Measurements from ENCODE around the gene SLCO3A1. TPM values are rescaled to one million over a fixed set of nuclear protein-coding genes. Genes with fewer than 3 reads are reported as not detected.

The SLCO3A1 gene
- total and polyA plus RNA-seq, 10 donors = 7.5 to 79.5 (median 40.7) TPM

DNA sequence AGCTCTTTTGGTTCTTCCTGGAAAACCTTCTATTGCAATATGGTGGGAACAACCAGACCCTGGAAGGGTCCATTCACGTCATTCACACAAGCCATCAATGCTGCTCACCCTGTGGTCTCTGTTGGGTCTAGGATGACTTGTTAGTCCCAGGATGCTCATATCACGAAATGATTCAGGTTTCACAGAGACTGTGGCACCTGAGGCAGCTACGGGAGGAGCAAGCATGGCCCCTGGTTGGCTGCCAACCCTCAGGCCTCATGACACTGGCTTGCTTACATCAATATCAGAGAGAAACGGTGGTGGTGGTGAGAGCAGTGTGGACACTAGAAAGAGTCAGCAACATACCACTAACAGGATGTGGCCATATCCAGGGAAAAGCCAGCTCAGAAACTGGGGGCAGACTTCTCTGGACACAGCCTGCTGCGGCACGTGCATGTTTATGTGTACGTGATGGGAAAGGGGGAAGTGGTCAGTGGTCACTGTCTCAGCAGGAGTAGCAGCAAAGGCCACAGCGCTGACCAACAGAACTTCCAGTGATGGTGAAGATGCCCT is 331.2 kb downstream of the SLCO3A1 start:
- Histone ChIP-seq H3K36me3 (no peaks in the 10 kb centered on the region), H3K9me3 (no peaks in the 10 kb centered on the region), H3K4me1 (no peaks in the 10 kb centered on the region), H3K4me3 (no peak overlapping the region), H3K27me3 (replicated peaks in 1 of 7) (peaks cover 0 to 8% (median 0%) of the 10 kb centered on the region in 7 donors), H3K27ac (no peak overlapping the region)
- WGBS, 5 donors = 76 to 89% (median 83%) methylated on average over 8 of the region's 8 CpGs
- no peak for DNase-seq
- intact Hi-C loops (cut with DNase I; ENCODE audit: low total_unique reads) = no loop called here
- no peak for TF ChIP-seq POLR2AphosphoS5 (IDR thresholded peaks at IDR 0.05)
- TF ChIP-seq POLR2A (IDR thresholded peaks at IDR 0.05) = no peak
- TF ChIP-seq CTCF (IDR thresholded peaks at IDR 0.05 in 8 of 11, conservative IDR thresholded peaks at IDR 0.05 in 3 of 11) = no peak

GRCh38 chr15:92187975-92188374 is 334.5 kb downstream of the SLCO3A1 start:
- no peak for DNase-seq
- TF ChIP-seq POLR2A (IDR thresholded peaks at IDR 0.05) (no peak), CTCF (IDR thresholded peaks at IDR 0.05 in 8 of 11, conservative IDR thresholded peaks at IDR 0.05 in 3 of 11) (no peak), POLR2AphosphoS5 (IDR thresholded peaks at IDR 0.05) (no peak)
- no peaks in the 10 kb centered on the region for H3K36me3 ChIP-seq
- H3K27me3 ChIP-seq (replicated peaks in 1 of 7) = peaks cover 0 to 8% (median 0%) of the 10 kb centered on the region in 7 donors
- H3K27ac ChIP-seq = no peak overlapping the region
- H3K4me1 ChIP-seq = no peaks in the 10 kb centered on the region
- H3K4me3 ChIP-seq = no peak overlapping the region
- WGBS, 5 donors = 57 to 70% (median 66%) methylated on average over 4 of the region's 4 CpGs
- no peaks in the 10 kb centered on the region for H3K9me3 ChIP-seq
- intact Hi-C loops (cut with DNase I; ENCODE audit: low total_unique reads) = no loop called here

DNA sequence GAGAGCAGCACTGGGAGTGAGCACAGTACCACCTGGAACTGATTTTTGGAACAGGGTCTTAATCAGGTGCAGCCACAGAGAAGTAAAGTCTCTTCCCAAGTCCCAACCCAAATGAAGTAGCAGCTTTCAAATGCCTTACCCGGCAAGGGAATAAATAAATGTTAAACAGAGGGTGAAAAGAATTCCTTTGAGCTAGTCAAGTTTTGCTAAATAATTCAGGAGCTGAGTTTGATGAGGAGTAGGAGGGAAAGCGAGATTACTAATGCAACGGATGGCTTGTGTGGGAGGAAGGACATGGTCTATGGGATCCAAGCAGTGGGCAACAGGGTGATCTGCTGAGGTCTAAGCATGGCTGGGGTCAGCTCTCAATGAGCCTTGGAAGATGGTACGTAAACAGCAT is 335.7 kb downstream of the SLCO3A1 start:
- Histone ChIP-seq H3K27ac (no peak overlapping the region), H3K36me3 (no peaks in the 10 kb centered on the region), H3K9me3 (no peaks in the 10 kb centered on the region), H3K27me3 (replicated peaks in 1 of 7) (peaks cover 0 to 8% (median 0%) of the 10 kb centered on the region in 7 donors), H3K4me3 (no peak overlapping the region), H3K4me1 (no peaks in the 10 kb centered on the region)
- TF ChIP-seq POLR2A (IDR thresholded peaks at IDR 0.05) (no peak), CTCF (IDR thresholded peaks at IDR 0.05 in 8 of 11, conservative IDR thresholded peaks at IDR 0.05 in 3 of 11) (no peak), POLR2AphosphoS5 (IDR thresholded peaks at IDR 0.05) (no peak)
- intact Hi-C loops (cut with DNase I; ENCODE audit: low total_unique reads) = no loop called here
- DNase-seq = no peak
- 89 to 95% (median 92%) methylated on average over 4 of the region's 4 CpGs for WGBS, 5 donors

DNA sequence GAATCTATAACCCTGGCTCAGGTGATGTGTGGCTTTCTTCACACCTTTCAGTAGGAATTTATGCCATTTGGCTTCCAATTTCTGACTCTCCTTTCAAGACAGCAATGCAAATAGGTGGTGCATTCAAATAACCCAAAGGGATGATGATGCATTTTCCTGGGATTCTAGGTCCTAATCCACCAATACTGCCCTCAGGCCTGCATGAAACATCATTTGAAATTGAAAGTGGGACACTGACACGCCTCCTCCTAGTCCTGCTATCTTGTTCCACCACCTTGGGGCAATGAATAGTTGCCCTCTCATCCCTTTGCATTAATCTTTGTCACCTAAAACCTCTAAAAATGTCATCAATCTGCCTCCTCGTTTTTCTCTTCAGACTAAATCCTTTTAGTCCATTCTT is 341.7 kb downstream of the SLCO3A1 start:
- Histone ChIP-seq H3K9me3 (no peaks in the 10 kb centered on the region), H3K36me3 (no peaks in the 10 kb centered on the region), H3K4me3 (no peak overlapping the region), H3K27me3 (replicated peaks in 1 of 7) (no peaks in the 10 kb centered on the region), H3K4me1 (no peaks in the 10 kb centered on the region), H3K27ac (no peak overlapping the region)
- DNase-seq = no peak
- TF ChIP-seq POLR2A (IDR thresholded peaks at IDR 0.05) (no peak), POLR2AphosphoS5 (IDR thresholded peaks at IDR 0.05) (no peak), CTCF (IDR thresholded peaks at IDR 0.05 in 8 of 11, conservative IDR thresholded peaks at IDR 0.05 in 3 of 11) (no peak)
- intact Hi-C loops (cut with DNase I; ENCODE audit: low total_unique reads) = no loop called here
- WGBS, 5 donors = 36 to 62% (median 48%) methylated on average over 2 of the region's 2 CpGs
